Measurements from ENCODE around the gene NR3C2. TPM values are rescaled to one million over a fixed set of nuclear protein-coding genes. Genes with fewer than 3 reads are reported as not detected.

NR3C2 gene
- total RNA-seq, 1 experiment from 2014 or later: 0.26 TPM

GRCh38 chr4:148355442-148356123, 86.6 kb downstream of the NR3C2 start:
- Histone ChIP-seq H3K27me3 (ENCODE audit: control insufficient read depth, insufficient read depth, low read length) (no peaks in the 10 kb centered on the region), H3K9me3 (ENCODE audit: control insufficient read depth, insufficient read depth, low read depth, low read length) (no peaks in the 10 kb centered on the region), H3K4me3 (ENCODE audit: low read depth in 2 of 2, low read length in 2 of 2) (no peak overlapping the region), H3K4me1 (ENCODE audit: control insufficient read depth, insufficient read depth, low read length) (no peaks in the 10 kb centered on the region), H3K36me3 (ENCODE audit: control insufficient read depth, insufficient read depth, low read length) (no peaks in the 10 kb centered on the region), H3K27ac (ENCODE audit: low read length) (no peak overlapping the region)
- in situ Hi-C loops (cut with HindIII; ENCODE audit: low pct_unique_long_range_greater_than_20kb, low sequenced_read_pairs) (no loop called here), intact Hi-C loops (cut with micrococcal nuclease; ENCODE audit: unreplicated experiment) (no loop called here)
- ChIA-PET POLR2A (no interaction called here), CTCF (no interaction called here)
- DNase-seq (ENCODE audit: low read depth, low spot score) (no peak), ATAC-seq (no peak)
- no TSS peak for BruUV-seq (replicated peaks)
- TF ChIP-seq, protein P1, sequence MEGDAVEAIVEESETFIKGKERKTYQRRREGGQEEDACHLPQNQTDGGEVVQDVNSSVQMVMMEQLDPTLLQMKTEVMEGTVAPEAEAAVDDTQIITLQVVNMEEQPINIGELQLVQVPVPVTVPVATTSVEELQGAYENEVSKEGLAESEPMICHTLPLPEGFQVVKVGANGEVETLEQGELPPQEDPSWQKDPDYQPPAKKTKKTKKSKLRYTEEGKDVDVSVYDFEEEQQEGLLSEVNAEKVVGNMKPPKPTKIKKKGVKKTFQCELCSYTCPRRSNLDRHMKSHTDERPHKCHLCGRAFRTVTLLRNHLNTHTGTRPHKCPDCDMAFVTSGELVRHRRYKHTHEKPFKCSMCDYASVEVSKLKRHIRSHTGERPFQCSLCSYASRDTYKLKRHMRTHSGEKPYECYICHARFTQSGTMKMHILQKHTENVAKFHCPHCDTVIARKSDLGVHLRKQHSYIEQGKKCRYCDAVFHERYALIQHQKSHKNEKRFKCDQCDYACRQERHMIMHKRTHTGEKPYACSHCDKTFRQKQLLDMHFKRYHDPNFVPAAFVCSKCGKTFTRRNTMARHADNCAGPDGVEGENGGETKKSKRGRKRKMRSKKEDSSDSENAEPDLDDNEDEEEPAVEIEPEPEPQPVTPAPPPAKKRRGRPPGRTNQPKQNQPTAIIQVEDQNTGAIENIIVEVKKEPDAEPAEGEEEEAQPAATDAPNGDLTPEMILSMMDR (IDR thresholded peaks at IDR 0.05): no peak
- no peak for TF ChIP-seq SIN3A (IDR thresholded peaks at IDR 0.05; ENCODE audit: borderline replicate concordance, insufficient read depth, low read depth, low read length)
- TF ChIP-seq POLR2AphosphoS5 (IDR thresholded peaks at IDR 0.05; ENCODE audit: low read depth, low read length): no peak
- TF ChIP-seq, protein P2, sequence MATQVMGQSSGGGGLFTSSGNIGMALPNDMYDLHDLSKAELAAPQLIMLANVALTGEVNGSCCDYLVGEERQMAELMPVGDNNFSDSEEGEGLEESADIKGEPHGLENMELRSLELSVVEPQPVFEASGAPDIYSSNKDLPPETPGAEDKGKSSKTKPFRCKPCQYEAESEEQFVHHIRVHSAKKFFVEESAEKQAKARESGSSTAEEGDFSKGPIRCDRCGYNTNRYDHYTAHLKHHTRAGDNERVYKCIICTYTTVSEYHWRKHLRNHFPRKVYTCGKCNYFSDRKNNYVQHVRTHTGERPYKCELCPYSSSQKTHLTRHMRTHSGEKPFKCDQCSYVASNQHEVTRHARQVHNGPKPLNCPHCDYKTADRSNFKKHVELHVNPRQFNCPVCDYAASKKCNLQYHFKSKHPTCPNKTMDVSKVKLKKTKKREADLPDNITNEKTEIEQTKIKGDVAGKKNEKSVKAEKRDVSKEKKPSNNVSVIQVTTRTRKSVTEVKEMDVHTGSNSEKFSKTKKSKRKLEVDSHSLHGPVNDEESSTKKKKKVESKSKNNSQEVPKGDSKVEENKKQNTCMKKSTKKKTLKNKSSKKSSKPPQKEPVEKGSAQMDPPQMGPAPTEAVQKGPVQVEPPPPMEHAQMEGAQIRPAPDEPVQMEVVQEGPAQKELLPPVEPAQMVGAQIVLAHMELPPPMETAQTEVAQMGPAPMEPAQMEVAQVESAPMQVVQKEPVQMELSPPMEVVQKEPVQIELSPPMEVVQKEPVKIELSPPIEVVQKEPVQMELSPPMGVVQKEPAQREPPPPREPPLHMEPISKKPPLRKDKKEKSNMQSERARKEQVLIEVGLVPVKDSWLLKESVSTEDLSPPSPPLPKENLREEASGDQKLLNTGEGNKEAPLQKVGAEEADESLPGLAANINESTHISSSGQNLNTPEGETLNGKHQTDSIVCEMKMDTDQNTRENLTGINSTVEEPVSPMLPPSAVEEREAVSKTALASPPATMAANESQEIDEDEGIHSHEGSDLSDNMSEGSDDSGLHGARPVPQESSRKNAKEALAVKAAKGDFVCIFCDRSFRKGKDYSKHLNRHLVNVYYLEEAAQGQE (IDR thresholded peaks at IDR 0.05; ENCODE audit: insufficient read depth in 1 of 2, low read depth in 2 of 2, low read length in 1 of 2): no peak
- no peak for TF ChIP-seq TCF7L2 (IDR thresholded peaks at IDR 0.05; ENCODE audit: low read depth, low read length)

GRCh38 chr4:148354186-148354585, 88.0 kb downstream of the NR3C2 start:
- BruUV-seq (replicated peaks): no TSS peak
- Histone ChIP-seq H3K4me1 (ENCODE audit: control insufficient read depth, insufficient read depth, low read length) (no peaks in the 10 kb centered on the region), H3K27me3 (ENCODE audit: control insufficient read depth, insufficient read depth, low read length) (no peaks in the 10 kb centered on the region), H3K9me3 (ENCODE audit: control insufficient read depth, insufficient read depth, low read depth, low read length) (no peaks in the 10 kb centered on the region), H3K4me3 (ENCODE audit: low read depth in 2 of 2, low read length in 2 of 2) (no peak overlapping the region), H3K27ac (ENCODE audit: low read length) (no peak overlapping the region), H3K36me3 (ENCODE audit: control insufficient read depth, insufficient read depth, low read length) (no peaks in the 10 kb centered on the region)
- intact Hi-C loops (cut with micrococcal nuclease; ENCODE audit: unreplicated experiment) (no loop called here), in situ Hi-C loops (cut with HindIII; ENCODE audit: low pct_unique_long_range_greater_than_20kb, low sequenced_read_pairs) (no loop called here)
- DNase-seq (ENCODE audit: low read depth, low spot score) (no peak), ATAC-seq (no peak)
- POLR2A ChIA-PET: no interaction called here
- CTCF ChIA-PET: no interaction called here
- TF ChIP-seq, protein P2 (IDR thresholded peaks at IDR 0.05; ENCODE audit: insufficient read depth in 1 of 2, low read depth in 2 of 2, low read length in 1 of 2): no peak
- TF ChIP-seq TCF7L2 (IDR thresholded peaks at IDR 0.05; ENCODE audit: low read depth, low read length) (no peak), SIN3A (IDR thresholded peaks at IDR 0.05; ENCODE audit: borderline replicate concordance, insufficient read depth, low read depth, low read length) (no peak), POLR2AphosphoS5 (IDR thresholded peaks at IDR 0.05; ENCODE audit: low read depth, low read length) (no peak)
- TF ChIP-seq, protein P1 (IDR thresholded peaks at IDR 0.05): no peak

Data from Panc1 (cell line).